HCT116 (cell line): ENCODE measurements around the gene TMC1. TPM values are rescaled to one million over a fixed set of nuclear protein-coding genes. Genes with fewer than 3 reads are reported as not detected.

Source experiments
- ATAC-seq: fragments of 200-7000 bp; cut with Tn5 transposase; 2 replicates; pipeline ENCODE4 v1.9.1; 2020; ENCODE audit warnings: mild to moderate bottlenecking, moderate library complexity
- BruUV-seq: library from RNA; stranded (reverse); fragments of 400-500 nt; replicated peaks from 2 replicates; lab custom pipeline; 2021; lab: Mats Ljungman, UMichigan
- CTCF ChIA-PET: fragments of 300-600 bp; sonication (Branson Sonifier 250); formaldehyde crosslinking; loops from one replicate; lab custom pipeline; 2021; ENCODE audit warnings: antibody characterized with exemption; lab: Charles Lee
- POLR2A ChIA-PET: fragments of 300-600, 350-600 bp; sonication (Branson Sonifier 250); formaldehyde crosslinking; loops from one replicate; lab custom pipeline; 2021; ENCODE audit warnings: antibody characterized with exemption; lab: Charles Lee
- RAD21 ChIA-PET, 2 experiments: fragments of 300-600 bp; sonication (Branson Sonifier 250); formaldehyde crosslinking; loops; one replicate each; lab custom pipeline; 2023; ENCODE audit warnings: low total read pairs in 2 of 2; ENCODE audit not compliant: uncharacterized antibody in 2 of 2, unreplicated experiment in 2 of 2, low non-redundant PET in 1 of 2; lab: Charles Lee
- DNase-seq: peaks from one replicate; pipeline ENCODE4 v3.0.0-alpha.2; 2010; ENCODE audit warnings: low read depth, low spot score
- H2AFZ ChIP-seq: fragments of 200-600 bp; shearing (Covaris generic), sonication (generic); 2 replicates; pipeline ENCODE4 v1.6.1; 2017; ENCODE audit warnings: low read depth, mixed run types, mixed read lengths, antibody characterized with exemption, low read length; ENCODE audit not compliant: poor library complexity, severe bottlenecking
- H3K27ac ChIP-seq: 2 replicates; pipeline ENCODE4 v1.5.1; 2012; ENCODE audit warnings: low read depth, low read length
- H3K27me3 ChIP-seq: fragments of 200-600 bp; sonication (generic); 2 replicates; pipeline ENCODE4 v1.6.1; 2016; ENCODE audit warnings: mixed run types, low read length, mixed read lengths; ENCODE audit not compliant: insufficient read depth
- H3K36me3 ChIP-seq, 2 experiments: fragments of 200-500 bp in 1 of 2; fragments of 200-600 bp in 1 of 2; sonication (Bioruptor generic) in 1 of 2; sonication (generic) in 1 of 2; 2 replicates each; pipeline versions ENCODE4 v1.5.1 to v1.6.1; 2014 to 2016; ENCODE audit warnings: low read length in 2 of 2, inconsistent platforms in 1 of 2, mixed read lengths in 1 of 2, mixed run types in 1 of 2; ENCODE audit not compliant: insufficient read depth in 2 of 2, control insufficient read depth in 1 of 2
- H3K4me1 ChIP-seq, 2 experiments: fragments of 200-600 bp in 1 of 2; sonication (generic) in 1 of 2; 2 replicates each; pipeline versions ENCODE4 v1.5.1 to v1.6.1; 2012 to 2017; ENCODE audit warnings: low read length in 2 of 2, inconsistent platforms in 1 of 2, mild to moderate bottlenecking in 1 of 2, mixed read lengths in 1 of 2, mixed run types in 1 of 2, moderate library complexity in 1 of 2; ENCODE audit not compliant: insufficient read depth in 2 of 2, control insufficient read depth in 1 of 2
- H3K4me2 ChIP-seq: fragments of 200-600 bp; sonication (generic); 2 replicates; pipeline ENCODE4 v1.6.1; 2017; ENCODE audit warnings: mixed run types, low read length, mixed read lengths
- H3K4me3 ChIP-seq, 2 experiments: fragments of 200-600 bp in 1 of 2; sonication (generic) in 1 of 2; replicated peaks in 1 of 2; 2 replicates each; pipeline ENCODE4 v1.5.1; 2011 to 2016; ENCODE audit warnings: low read length in 2 of 2, control low read depth in 1 of 2, low read depth in 1 of 2, mild to moderate bottlenecking in 1 of 2, mixed read lengths in 1 of 2, mixed run types in 1 of 2
- H3K79me2 ChIP-seq: fragments of 200-600 bp; sonication (generic); 2 replicates; pipeline ENCODE4 v1.6.1; 2017; ENCODE audit warnings: mild to moderate bottlenecking, mixed run types, low read length, moderate library complexity, mixed read lengths; ENCODE audit not compliant: insufficient read depth
- H3K9ac ChIP-seq: fragments of 200-600 bp; sonication (generic); 2 replicates; pipeline ENCODE4 v1.6.1; 2016; ENCODE audit warnings: low read length, mixed read lengths
- H3K9me2 ChIP-seq: fragments of 200-600 bp; sonication (generic), shearing (Covaris generic); 2 replicates; pipeline ENCODE4 v1.6.1; 2017; ENCODE audit warnings: mixed run types, mild to moderate bottlenecking, moderate library complexity; ENCODE audit not compliant: insufficient read depth
- H3K9me3 ChIP-seq, 2 experiments: fragments of 200-500 bp in 1 of 2; fragments of 200-600 bp in 1 of 2; sonication (Bioruptor generic) in 1 of 2; sonication (generic) in 1 of 2; 2 replicates each; pipeline ENCODE4 v1.6.1; 2014 to 2017; ENCODE audit warnings: low read length in 2 of 2, mixed read lengths in 2 of 2, inconsistent platforms in 1 of 2, low read depth in 1 of 2, mild to moderate bottlenecking in 1 of 2, mixed run types in 1 of 2, moderate library complexity in 1 of 2; ENCODE audit not compliant: control insufficient read depth in 1 of 2, insufficient read depth in 1 of 2
- H4K20me1 ChIP-seq: fragments of 200-600 bp; sonication (generic), shearing (Covaris generic); 2 replicates; pipeline ENCODE4 v1.6.1; 2017; ENCODE audit warnings: mixed run types, mild to moderate bottlenecking, moderate library complexity; ENCODE audit not compliant: insufficient read depth
- ATF3 ChIP-seq: IDR thresholded peaks from 2 replicates; pipeline ENCODE4 v1.6.1; 2012
- CBX3 ChIP-seq: IDR thresholded peaks from 2 replicates; pipeline ENCODE4 v1.6.1; 2012; ENCODE audit warnings: low read depth
- CEBPB ChIP-seq: IDR thresholded peaks from 2 replicates; pipeline ENCODE4 v1.6.1; 2012; ENCODE audit warnings: low read depth
- CTCF ChIP-seq, 3 experiments: fragments of 200-600 bp in 1 of 3; sonication (generic) in 1 of 3; IDR thresholded peaks in 2 of 3; conservative IDR thresholded peaks in 1 of 3; 2 replicates each; pipeline ENCODE4 v1.5.1; 2012 to 2017; ENCODE audit warnings: low read depth in 2 of 3, low read length in 2 of 3, antibody characterized with exemption in 1 of 3, borderline replicate concordance in 1 of 3, control low read depth in 1 of 3, mild to moderate bottlenecking in 1 of 3, mixed read lengths in 1 of 3, mixed run types in 1 of 3, moderate library complexity in 1 of 3; ENCODE audit not compliant: insufficient read depth in 1 of 3
- ELF1 ChIP-seq: IDR thresholded peaks from 2 replicates; pipeline ENCODE4 v1.6.1; 2012; ENCODE audit warnings: low read depth, borderline replicate concordance
- EZH2 ChIP-seq: fragments of 200-600 bp; sonication (generic); IDR thresholded peaks from 2 replicates; pipeline ENCODE4 v1.6.1; 2017; ENCODE audit warnings: antibody characterized with exemption, mixed run types
- EZH2phosphoT487 ChIP-seq: fragments of 200-600 bp; IDR thresholded peaks from 2 replicates; pipeline ENCODE4 v1.6.1; 2018; ENCODE audit warnings: antibody characterized with exemption, borderline replicate concordance
- FOSL1 ChIP-seq: IDR thresholded peaks from 2 replicates; pipeline ENCODE4 v1.6.1; 2012; ENCODE audit warnings: low read depth
- JUND ChIP-seq: IDR thresholded peaks from 2 replicates; pipeline ENCODE4 v1.6.1; 2012
- MAX ChIP-seq: IDR thresholded peaks from 2 replicates; pipeline ENCODE4 v1.6.1; 2012
- POLR2A ChIP-seq: IDR thresholded peaks from 2 replicates; pipeline ENCODE4 v1.7.0; 2011; ENCODE audit warnings: borderline replicate concordance; ENCODE audit not compliant: insufficient read depth, insufficient read length; ENCODE audit errors: extremely low read depth
- POLR2AphosphoS5 ChIP-seq: IDR thresholded peaks from 2 replicates; pipeline ENCODE4 v1.6.1; 2011; ENCODE audit warnings: mild to moderate bottlenecking, low read depth, low read length, moderate library complexity
- RAD21 ChIP-seq: IDR thresholded peaks from 2 replicates; pipeline ENCODE4 v1.6.1; 2012; ENCODE audit warnings: low read depth, mild to moderate bottlenecking
- REST ChIP-seq: IDR thresholded peaks from 2 replicates; pipeline ENCODE4 v1.6.1; 2012; ENCODE audit warnings: low read depth
- SIN3A ChIP-seq: IDR thresholded peaks from 2 replicates; pipeline ENCODE4 v1.6.1; 2012; ENCODE audit warnings: low read depth
- TCF7L2 ChIP-seq: IDR thresholded peaks from 2 replicates; pipeline ENCODE4 v1.7.0; 2011; ENCODE audit warnings: borderline replicate concordance, inconsistent platforms; ENCODE audit not compliant: insufficient read depth, insufficient read length; ENCODE audit errors: extremely low read depth
- YY1 ChIP-seq: IDR thresholded peaks from 2 replicates; pipeline ENCODE4 v1.6.1; 2011; ENCODE audit warnings: low read length, low read depth, moderate library complexity, mild to moderate bottlenecking; ENCODE audit not compliant: insufficient replicate concordance; ENCODE audit errors: extremely low read depth
- ZBTB33 ChIP-seq: IDR thresholded peaks from 2 replicates; pipeline ENCODE4 v1.6.1; 2011; ENCODE audit warnings: mild to moderate bottlenecking, low read length, moderate library complexity; ENCODE audit not compliant: insufficient replicate concordance; ENCODE audit errors: extremely low read depth
- ZFX ChIP-seq: fragments of 450-650 bp; IDR thresholded peaks from 2 replicates; pipeline ENCODE4 v1.6.1; 2017
- ZNF274 ChIP-seq: fragments of 200-500 bp; sonication (Bioruptor generic); IDR thresholded peaks from 2 replicates; pipeline ENCODE4 v1.6.1; 2014; ENCODE audit warnings: mild to moderate bottlenecking, low read depth, low read length, inconsistent platforms
- intact Hi-C: fragments of 100-400 bp; cut with micrococcal nuclease; formaldehyde crosslinking; loops from 2 replicates; pipeline ENCODE4 v1.10.0; 2022
- total RNA-seq: library from RNA; stranded (reverse); gene quantifications from one replicate; pipeline ENCODE4 v1.2.1, GENCODE V29; 2021; ENCODE audit not compliant: unreplicated experiment

Gene TMC1
- total RNA-seq, 1 experiment from 2014 or later: 0.57 TPM

- no TSS peak for BruUV-seq
Measured at GRCh38 chr9:72734631-72735030, 213.2 kb downstream of the TMC1 start.

More at GRCh38 chr9:72734631-72735030, 213.2 kb downstream of the TMC1 start:
- Histone ChIP-seq H3K27me3 (no peaks in the 10 kb centered on the region), H3K4me2 (no peak overlapping the region), H4K20me1 (no peaks in the 10 kb centered on the region), H3K27ac (no peak overlapping the region), H3K4me1 (no peaks in the 10 kb centered on the region), H3K36me3 (no peaks in the 10 kb centered on the region), H3K9me3 (no peaks in the 10 kb centered on the region), H2AFZ (no peak overlapping the region), H3K4me3 (no peak overlapping the region), H3K9ac (no peak overlapping the region), H3K9me2 (no peaks in the 10 kb centered on the region), H3K79me2 (no peaks in the 10 kb centered on the region)
- ChIA-PET POLR2A (no interaction called here), RAD21 (no interaction called here), CTCF (no interaction called here)
- no peak for TF ChIP-seq CTCF (IDR thresholded peaks at IDR 0.05 in 2 of 3, conservative IDR thresholded peaks at IDR 0.05 in 1 of 3; ENCODE audit: borderline replicate concordance in 1 of 3, insufficient read depth in 1 of 3, low read depth in 2 of 3, low read length in 2 of 3)
- no peak for TF ChIP-seq SIN3A
- no peak for TF ChIP-seq TCF7L2
- TF ChIP-seq JUND: no peak
- TF ChIP-seq EZH2phosphoT487: no peak
- no peak for TF ChIP-seq ZFX
- no peak for TF ChIP-seq EZH2
- TF ChIP-seq FOSL1: no peak
- TF ChIP-seq ATF3: no peak
- no peak for TF ChIP-seq RAD21
- TF ChIP-seq REST: no peak
- TF ChIP-seq YY1: no peak
- TF ChIP-seq ELF1: no peak
- no peak for TF ChIP-seq POLR2A
- no peak for TF ChIP-seq ZNF274
- TF ChIP-seq CBX3: no peak
- no peak for TF ChIP-seq POLR2AphosphoS5
- TF ChIP-seq CEBPB: no peak
- TF ChIP-seq ZBTB33: no peak
- TF ChIP-seq MAX: no peak
- DNase-seq (no peak), ATAC-seq (no peak)
- intact Hi-C loops: no loop called here
